Adrenal gland (tissue), 5 donors: Measurements from ENCODE around the gene RCOR3.

Experiments used
- POLR2A ChIP-seq, 2 donors: fragments of 450-650 bp; IDR thresholded peaks; one replicate each; pipeline ENCODE4 v1.6.1; 2017; ENCODE audit warnings: antibody characterized with exemption in 2 of 2, mild to moderate bottlenecking in 2 of 2, moderate library complexity in 1 of 2
- TF ChIP-seq, protein P1 (sequence below), 6 experiments: fragments of 450-650 bp in 4 of 6; fragments of 200-600 bp in 2 of 6; sonication (generic) in 1 of 6; IDR thresholded peaks; 1 replicate in 5 of 6; 2 replicates in 1 of 6; pipeline versions ENCODE4 v1.5.1 to v1.8.0; 2016 to 2021; ENCODE audit warnings: antibody characterized with exemption in 6 of 6, mild to moderate bottlenecking in 2 of 6, moderate library complexity in 1 of 6
- donor health status: DM: no; HTN: no; CAD: no.

DNA sequence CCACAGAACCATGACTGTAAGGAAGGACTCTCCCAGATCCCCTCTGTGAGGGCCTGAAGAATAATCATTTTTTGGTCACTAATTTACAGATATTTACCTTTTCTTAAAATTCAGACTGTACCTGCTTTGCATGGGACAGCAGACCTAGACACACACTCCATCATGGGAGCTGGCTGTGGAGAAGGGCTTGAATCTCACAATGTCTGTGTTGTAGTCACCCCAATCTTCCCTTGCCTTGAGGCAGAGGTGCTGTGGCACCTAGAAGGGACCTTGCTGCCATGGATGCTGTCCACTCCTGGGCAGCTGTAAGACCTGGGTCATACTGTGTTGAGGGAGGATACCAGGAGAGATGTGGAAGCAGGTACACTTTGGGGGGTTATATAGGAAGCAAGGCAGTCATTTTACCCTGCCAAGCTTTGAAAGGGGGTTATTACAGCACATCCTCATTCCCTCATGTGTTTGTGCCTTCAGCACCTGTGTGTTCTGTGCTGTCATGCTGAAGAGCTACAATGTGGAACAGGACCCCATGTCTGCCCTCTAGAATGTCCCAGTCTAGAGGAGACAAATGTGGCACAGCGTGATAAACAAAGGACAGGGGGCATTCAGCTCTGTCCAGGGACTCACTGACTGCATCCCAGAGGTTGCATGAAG is 94.5 kb downstream of the RCOR3 start:
- TF ChIP-seq, protein P1, sequence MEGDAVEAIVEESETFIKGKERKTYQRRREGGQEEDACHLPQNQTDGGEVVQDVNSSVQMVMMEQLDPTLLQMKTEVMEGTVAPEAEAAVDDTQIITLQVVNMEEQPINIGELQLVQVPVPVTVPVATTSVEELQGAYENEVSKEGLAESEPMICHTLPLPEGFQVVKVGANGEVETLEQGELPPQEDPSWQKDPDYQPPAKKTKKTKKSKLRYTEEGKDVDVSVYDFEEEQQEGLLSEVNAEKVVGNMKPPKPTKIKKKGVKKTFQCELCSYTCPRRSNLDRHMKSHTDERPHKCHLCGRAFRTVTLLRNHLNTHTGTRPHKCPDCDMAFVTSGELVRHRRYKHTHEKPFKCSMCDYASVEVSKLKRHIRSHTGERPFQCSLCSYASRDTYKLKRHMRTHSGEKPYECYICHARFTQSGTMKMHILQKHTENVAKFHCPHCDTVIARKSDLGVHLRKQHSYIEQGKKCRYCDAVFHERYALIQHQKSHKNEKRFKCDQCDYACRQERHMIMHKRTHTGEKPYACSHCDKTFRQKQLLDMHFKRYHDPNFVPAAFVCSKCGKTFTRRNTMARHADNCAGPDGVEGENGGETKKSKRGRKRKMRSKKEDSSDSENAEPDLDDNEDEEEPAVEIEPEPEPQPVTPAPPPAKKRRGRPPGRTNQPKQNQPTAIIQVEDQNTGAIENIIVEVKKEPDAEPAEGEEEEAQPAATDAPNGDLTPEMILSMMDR (IDR thresholded peaks at IDR 0.05): no peak
- TF ChIP-seq POLR2A (IDR thresholded peaks at IDR 0.05): no peak
